GM13977 (cell line): ENCODE measurements around the gene CYGB.

Source experiments
- DNase-seq: peaks from one replicate; pipeline ENCODE4 v3.0.0; 2012; ENCODE audit warnings: low spot score
- CTCF ChIP-seq: IDR thresholded peaks from 2 replicates; pipeline ENCODE4 v1.5.1; 2012; ENCODE audit warnings: mild to moderate bottlenecking, control low read depth; ENCODE audit not compliant: insufficient read depth; ENCODE audit errors: extremely low read depth, missing control alignments
- in situ Hi-C: fragments of 300-500 bp; cut with MboI; formaldehyde crosslinking; loops from one replicate; pipeline ENCODE4 v1.12.0; 2022; ENCODE audit warnings: low sequenced_read_pairs, low pct_unique_long_range_greater_than_20kb, mixed read lengths, inconsistent platforms; ENCODE audit not compliant: unreplicated experiment

CYGB gene

GRCh38 chr17:76574166-76574565 is 36.7 kb upstream of the CYGB start:
- no peak for DNase-seq
- in situ Hi-C loops: no loop called here
- TF ChIP-seq CTCF: no peak

GRCh38 chr17:76573096-76573495 is 35.6 kb upstream of the CYGB start:
- DNase-seq: no peak
- in situ Hi-C loops: no loop called here
- no peak for TF ChIP-seq CTCF

GRCh38 chr17:76572201-76572910 is 34.8 kb upstream of the CYGB start:
- TF ChIP-seq CTCF: no peak
- DNase-seq: no peak
- in situ Hi-C loops: no loop called here

GRCh38 chr17:76570877-76571471 is 33.5 kb upstream of the CYGB start:
- in situ Hi-C loops: no loop called here
- no peak for DNase-seq
- no peak for TF ChIP-seq CTCF

DNA sequence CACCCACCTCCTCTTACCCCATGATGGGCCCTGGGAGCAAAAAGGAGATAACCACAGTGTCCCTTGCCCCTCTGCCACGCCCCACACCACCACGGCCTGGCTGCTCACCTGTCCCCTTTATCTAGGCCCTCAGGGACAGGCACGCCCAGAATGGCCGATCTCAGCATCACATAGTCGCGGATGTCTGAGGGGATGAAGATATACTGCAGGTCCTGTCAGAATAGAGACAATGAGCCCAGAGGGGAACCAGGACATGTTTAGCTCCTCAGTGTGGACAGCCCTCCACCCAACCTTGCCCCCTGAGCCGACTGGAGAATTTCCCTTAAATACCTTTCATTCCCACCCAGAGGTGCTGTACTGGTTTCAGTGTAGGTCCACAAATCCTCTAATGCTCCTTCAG is 32.9 kb upstream of the CYGB start:
- no peak for TF ChIP-seq CTCF
- in situ Hi-C loops: no loop called here
- no peak for DNase-seq

- no peak for DNase-seq
- no peak for TF ChIP-seq CTCF
- in situ Hi-C loops: no loop called here
Measured at GRCh38 chr17:76569607-76570279, 32.2 kb upstream of the CYGB start.
